PFSK-1 (cell line): ENCODE results near the gene TLCD3B.

Experiments used
- POLR2AphosphoS5 ChIP-seq: IDR thresholded peaks from 2 replicates; pipeline ENCODE4 v1.6.1; 2012; ENCODE audit warnings: low read depth, mild to moderate bottlenecking, control low read depth, low read length, moderate library complexity
- TAF1 ChIP-seq: IDR thresholded peaks from 2 replicates; pipeline ENCODE4 v1.6.1; 2012; ENCODE audit warnings: low read length, control low read depth, borderline replicate concordance; ENCODE audit not compliant: insufficient read depth
- TF ChIP-seq, protein P1 (sequence below), 2 experiments: IDR thresholded peaks; 2 replicates each; pipeline versions ENCODE4 v1.6.1 to v1.8.0; 2011 to 2012; ENCODE audit warnings: low read depth in 2 of 2, low read length in 2 of 2, control low read depth in 1 of 2, inconsistent platforms in 1 of 2, mild to moderate bottlenecking in 1 of 2, moderate library complexity in 1 of 2; ENCODE audit not compliant: insufficient read depth in 1 of 2

DNA sequence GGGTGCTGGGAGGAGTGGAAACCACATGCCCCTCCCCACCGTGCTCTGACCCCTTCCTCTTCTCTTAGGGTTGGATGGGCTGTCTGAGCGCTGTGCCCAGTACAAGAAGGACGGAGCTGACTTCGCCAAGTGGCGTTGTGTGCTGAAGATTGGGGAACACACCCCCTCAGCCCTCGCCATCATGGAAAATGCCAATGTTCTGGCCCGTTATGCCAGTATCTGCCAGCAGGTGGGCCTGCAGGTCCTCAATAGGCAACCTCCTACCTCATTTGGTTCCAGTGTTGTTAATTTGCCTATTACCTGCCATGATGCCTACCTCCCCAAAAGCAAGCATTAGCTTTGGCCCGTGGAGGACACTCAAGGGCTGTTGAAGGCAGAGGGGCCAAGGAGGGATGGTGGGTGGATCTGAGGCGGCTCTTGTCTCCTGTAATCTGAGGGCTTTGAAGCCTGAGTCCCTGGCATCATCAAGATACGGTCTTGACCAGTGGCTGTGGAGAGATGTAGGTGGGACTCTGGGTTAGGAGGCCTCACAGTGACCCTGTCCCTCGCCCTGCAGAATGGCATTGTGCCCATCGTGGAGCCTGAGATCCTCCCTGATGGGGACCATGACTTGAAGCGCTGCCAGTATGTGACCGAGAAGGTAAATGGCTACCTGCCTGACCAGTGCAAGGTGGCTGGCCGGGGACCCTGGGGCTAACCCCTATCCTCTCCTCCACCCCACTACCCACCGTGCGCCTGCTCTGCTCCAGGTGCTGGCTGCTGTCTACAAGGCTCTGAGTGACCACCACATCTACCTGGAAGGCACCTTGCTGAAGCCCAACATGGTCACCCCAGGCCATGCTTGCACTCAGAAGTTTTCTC is 37.9 kb upstream of the TLCD3B start:
- TF ChIP-seq, protein P1, sequence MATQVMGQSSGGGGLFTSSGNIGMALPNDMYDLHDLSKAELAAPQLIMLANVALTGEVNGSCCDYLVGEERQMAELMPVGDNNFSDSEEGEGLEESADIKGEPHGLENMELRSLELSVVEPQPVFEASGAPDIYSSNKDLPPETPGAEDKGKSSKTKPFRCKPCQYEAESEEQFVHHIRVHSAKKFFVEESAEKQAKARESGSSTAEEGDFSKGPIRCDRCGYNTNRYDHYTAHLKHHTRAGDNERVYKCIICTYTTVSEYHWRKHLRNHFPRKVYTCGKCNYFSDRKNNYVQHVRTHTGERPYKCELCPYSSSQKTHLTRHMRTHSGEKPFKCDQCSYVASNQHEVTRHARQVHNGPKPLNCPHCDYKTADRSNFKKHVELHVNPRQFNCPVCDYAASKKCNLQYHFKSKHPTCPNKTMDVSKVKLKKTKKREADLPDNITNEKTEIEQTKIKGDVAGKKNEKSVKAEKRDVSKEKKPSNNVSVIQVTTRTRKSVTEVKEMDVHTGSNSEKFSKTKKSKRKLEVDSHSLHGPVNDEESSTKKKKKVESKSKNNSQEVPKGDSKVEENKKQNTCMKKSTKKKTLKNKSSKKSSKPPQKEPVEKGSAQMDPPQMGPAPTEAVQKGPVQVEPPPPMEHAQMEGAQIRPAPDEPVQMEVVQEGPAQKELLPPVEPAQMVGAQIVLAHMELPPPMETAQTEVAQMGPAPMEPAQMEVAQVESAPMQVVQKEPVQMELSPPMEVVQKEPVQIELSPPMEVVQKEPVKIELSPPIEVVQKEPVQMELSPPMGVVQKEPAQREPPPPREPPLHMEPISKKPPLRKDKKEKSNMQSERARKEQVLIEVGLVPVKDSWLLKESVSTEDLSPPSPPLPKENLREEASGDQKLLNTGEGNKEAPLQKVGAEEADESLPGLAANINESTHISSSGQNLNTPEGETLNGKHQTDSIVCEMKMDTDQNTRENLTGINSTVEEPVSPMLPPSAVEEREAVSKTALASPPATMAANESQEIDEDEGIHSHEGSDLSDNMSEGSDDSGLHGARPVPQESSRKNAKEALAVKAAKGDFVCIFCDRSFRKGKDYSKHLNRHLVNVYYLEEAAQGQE (IDR thresholded peaks at IDR 0.05; ENCODE audit: insufficient read depth in 1 of 2, low read depth in 2 of 2, low read length in 2 of 2), result no peak
- TF ChIP-seq POLR2AphosphoS5, result no peak; the same call in 1 of the 2 replicates
- TF ChIP-seq TAF1, result no peak
